SK-N-SH treated with all-trans-retinoic acid at 6 μM for 48 hours (cell line): ENCODE results near the gene TANC1.

ENCODE experiments used
- ATAC-seq: fragments of 200-7000 bp; cut with Tn5 transposase; 3 replicates; pipeline ENCODE4 v1.9.1; 2020; ENCODE audit warnings: mild to moderate bottlenecking, moderate library complexity
- ARNTL ChIP-seq: fragments of 450-650 bp; formaldehyde crosslinking; IDR thresholded peaks from 2 replicates; pipeline ENCODE4 v1.5.0; 2020; ENCODE audit warnings: low read depth, mild to moderate bottlenecking, moderate library complexity, borderline replicate concordance
- BACH2 ChIP-seq: fragments of 250-450 bp; sonication (Bioruptor Pico); IDR thresholded peaks from 2 replicates; pipeline ENCODE4 v1.9.0; 2021; ENCODE audit warnings: mild to moderate bottlenecking, borderline replicate concordance
- CSDC2 ChIP-seq: fragments of 250-450 bp; sonication (Bioruptor Pico); IDR thresholded peaks from 2 replicates; pipeline ENCODE4 v1.5.0; 2020; ENCODE audit warnings: mild to moderate bottlenecking, moderate library complexity
- ESRRG ChIP-seq: fragments of 250-450 bp; sonication (Bioruptor Pico); IDR thresholded peaks from 2 replicates; pipeline ENCODE4 v1.6.1; 2021; ENCODE audit warnings: mild to moderate bottlenecking
- GLIS3 ChIP-seq: fragments of 250-450 bp; sonication (Bioruptor Pico); IDR thresholded peaks from 2 replicates; pipeline ENCODE4 v1.5.0; 2020; ENCODE audit warnings: mild to moderate bottlenecking, moderate library complexity
- ISL1 ChIP-seq: fragments of 250-450 bp; sonication (Bioruptor Pico); IDR thresholded peaks from 2 replicates; pipeline ENCODE4 v2.1.2; 2022; ENCODE audit warnings: mild to moderate bottlenecking, moderate library complexity
- OSR1 ChIP-seq: fragments of 250-450 bp; sonication (Bioruptor Pico); IDR thresholded peaks from 2 replicates; pipeline ENCODE4 v1.8.0; 2022; ENCODE audit warnings: moderate library complexity, mild to moderate bottlenecking, inconsistent platforms
- PPARA ChIP-seq: fragments of 250-450 bp; sonication (Bioruptor Pico); IDR thresholded peaks from 2 replicates; pipeline ENCODE4 v1.5.0; 2020; ENCODE audit warnings: mild to moderate bottlenecking, borderline replicate concordance
- RARB ChIP-seq: fragments of 250-450 bp; sonication (Bioruptor Pico); IDR thresholded peaks from 2 replicates; pipeline ENCODE4 v1.8.0; 2021; ENCODE audit warnings: mild to moderate bottlenecking, moderate library complexity
- SNAI2 ChIP-seq: fragments of 250-450 bp; sonication (Bioruptor Pico); IDR thresholded peaks from 2 replicates; pipeline ENCODE4 v1.5.0; 2020; ENCODE audit warnings: mild to moderate bottlenecking, moderate library complexity
- TCF4 ChIP-seq: fragments of 250-450 bp; sonication (Bioruptor Pico); IDR thresholded peaks from 2 replicates; pipeline ENCODE4 v1.8.0; 2021; ENCODE audit warnings: mild to moderate bottlenecking, moderate library complexity, borderline replicate concordance
- TOX ChIP-seq: fragments of 250-450 bp; sonication (Bioruptor Pico); IDR thresholded peaks from 2 replicates; pipeline ENCODE4 v1.8.0; 2021; ENCODE audit warnings: mild to moderate bottlenecking, moderate library complexity, borderline replicate concordance
- ZC3H10 ChIP-seq: fragments of 250-450 bp; sonication (Bioruptor Pico); IDR thresholded peaks from 2 replicates; pipeline ENCODE4 v1.5.1; 2021; ENCODE audit warnings: mild to moderate bottlenecking, moderate library complexity
- ZFP30 ChIP-seq: fragments of 450-650 bp; formaldehyde crosslinking; IDR thresholded peaks from 2 replicates; pipeline ENCODE4 v1.5.0; 2022; ENCODE audit warnings: mild to moderate bottlenecking, moderate library complexity
- ZNF565 ChIP-seq: fragments of 450-650 bp; formaldehyde crosslinking; conservative IDR thresholded peaks from 2 replicates; pipeline ENCODE4 v1.5.0; 2020; ENCODE audit warnings: low read depth, mild to moderate bottlenecking, moderate library complexity
- ZNF70 ChIP-seq: fragments of 450-650 bp; formaldehyde crosslinking; IDR thresholded peaks from 2 replicates; pipeline ENCODE4 v1.5.0; 2020; ENCODE audit warnings: mild to moderate bottlenecking, moderate library complexity
- TF ChIP-seq, protein P1 (sequence below): fragments of 250-450 bp; sonication (Bioruptor Pico); IDR thresholded peaks from 2 replicates; pipeline ENCODE4 v1.8.0; 2021; ENCODE audit warnings: low read depth, mild to moderate bottlenecking, moderate library complexity, borderline replicate concordance
- TF ChIP-seq, protein P2 (sequence below): fragments of 250-450 bp; sonication (Bioruptor Pico); IDR thresholded peaks from 2 replicates; pipeline ENCODE4 v1.5.1; 2021; ENCODE audit warnings: mild to moderate bottlenecking, moderate library complexity
- TF ChIP-seq, protein P3 (sequence below): fragments of 250-450 bp; sonication (Bioruptor Pico); IDR thresholded peaks from 2 replicates; pipeline ENCODE4 v1.5.0; 2020; ENCODE audit warnings: mild to moderate bottlenecking, moderate library complexity
- TF ChIP-seq, protein P4 (sequence below): fragments of 250-450 bp; sonication (Bioruptor Pico); IDR thresholded peaks from 2 replicates; pipeline ENCODE4 v1.5.1; 2020; ENCODE audit warnings: low read depth, mild to moderate bottlenecking, moderate library complexity
- TF ChIP-seq, protein P5 (sequence below): fragments of 250-450 bp; sonication (Bioruptor Pico); IDR thresholded peaks from 2 replicates; pipeline ENCODE4 v1.8.0; 2020; ENCODE audit warnings: mild to moderate bottlenecking, moderate library complexity, borderline replicate concordance

TANC1 gene

DNA sequence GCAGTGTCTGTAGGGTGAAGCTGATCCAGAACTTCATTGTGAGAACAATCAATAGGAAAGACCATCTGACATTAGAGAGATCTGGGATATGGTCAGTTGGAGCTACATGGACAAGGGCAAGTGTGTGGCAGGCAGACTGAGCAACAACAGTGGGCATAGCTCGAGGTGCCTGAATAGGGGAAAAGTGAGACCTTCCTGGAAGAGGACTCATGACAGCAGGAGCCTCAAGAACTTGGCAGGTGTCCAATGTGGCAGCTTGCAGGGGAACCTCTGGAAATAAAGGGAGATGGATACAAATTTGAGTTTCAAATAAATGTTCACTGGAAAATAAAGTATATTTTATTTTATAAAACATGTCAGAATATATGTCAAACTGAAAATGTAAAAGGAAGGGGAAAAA, 117.9 kb downstream of the TANC1 start (continued):
- TF ChIP-seq, protein P1, sequence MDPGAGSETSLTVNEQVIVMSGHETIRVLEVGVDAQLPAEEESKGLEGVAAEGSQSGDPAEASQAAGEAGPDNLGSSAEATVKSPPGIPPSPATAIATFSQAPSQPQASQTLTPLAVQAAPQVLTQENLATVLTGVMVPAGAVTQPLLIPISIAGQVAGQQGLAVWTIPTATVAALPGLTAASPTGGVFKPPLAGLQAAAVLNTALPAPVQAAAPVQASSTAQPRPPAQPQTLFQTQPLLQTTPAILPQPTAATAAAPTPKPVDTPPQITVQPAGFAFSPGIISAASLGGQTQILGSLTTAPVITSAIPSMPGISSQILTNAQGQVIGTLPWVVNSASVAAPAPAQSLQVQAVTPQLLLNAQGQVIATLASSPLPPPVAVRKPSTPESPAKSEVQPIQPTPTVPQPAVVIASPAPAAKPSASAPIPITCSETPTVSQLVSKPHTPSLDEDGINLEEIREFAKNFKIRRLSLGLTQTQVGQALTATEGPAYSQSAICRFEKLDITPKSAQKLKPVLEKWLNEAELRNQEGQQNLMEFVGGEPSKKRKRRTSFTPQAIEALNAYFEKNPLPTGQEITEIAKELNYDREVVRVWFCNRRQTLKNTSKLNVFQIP (CRISPR knock-in tag), result no peak
- no peak for TF ChIP-seq ZNF565 (CRISPR knock-in tag)
- TF ChIP-seq ISL1 (CRISPR knock-in tag), result no peak
- no peak for TF ChIP-seq SNAI2 (CRISPR knock-in tag)
- no peak for TF ChIP-seq ZNF70 (CRISPR knock-in tag)
- TF ChIP-seq, protein P2, sequence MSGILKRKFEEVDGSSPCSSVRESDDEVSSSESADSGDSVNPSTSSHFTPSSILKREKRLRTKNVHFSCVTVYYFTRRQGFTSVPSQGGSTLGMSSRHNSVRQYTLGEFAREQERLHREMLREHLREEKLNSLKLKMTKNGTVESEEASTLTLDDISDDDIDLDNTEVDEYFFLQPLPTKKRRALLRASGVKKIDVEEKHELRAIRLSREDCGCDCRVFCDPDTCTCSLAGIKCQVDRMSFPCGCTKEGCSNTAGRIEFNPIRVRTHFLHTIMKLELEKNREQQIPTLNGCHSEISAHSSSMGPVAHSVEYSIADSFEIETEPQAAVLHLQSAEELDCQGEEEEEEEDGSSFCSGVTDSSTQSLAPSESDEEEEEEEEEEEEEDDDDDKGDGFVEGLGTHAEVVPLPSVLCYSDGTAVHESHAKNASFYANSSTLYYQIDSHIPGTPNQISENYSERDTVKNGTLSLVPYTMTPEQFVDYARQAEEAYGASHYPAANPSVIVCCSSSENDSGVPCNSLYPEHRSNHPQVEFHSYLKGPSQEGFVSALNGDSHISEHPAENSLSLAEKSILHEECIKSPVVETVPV (CRISPR knock-in tag), result no peak
- no peak for TF ChIP-seq OSR1 (CRISPR knock-in tag)

DNA sequence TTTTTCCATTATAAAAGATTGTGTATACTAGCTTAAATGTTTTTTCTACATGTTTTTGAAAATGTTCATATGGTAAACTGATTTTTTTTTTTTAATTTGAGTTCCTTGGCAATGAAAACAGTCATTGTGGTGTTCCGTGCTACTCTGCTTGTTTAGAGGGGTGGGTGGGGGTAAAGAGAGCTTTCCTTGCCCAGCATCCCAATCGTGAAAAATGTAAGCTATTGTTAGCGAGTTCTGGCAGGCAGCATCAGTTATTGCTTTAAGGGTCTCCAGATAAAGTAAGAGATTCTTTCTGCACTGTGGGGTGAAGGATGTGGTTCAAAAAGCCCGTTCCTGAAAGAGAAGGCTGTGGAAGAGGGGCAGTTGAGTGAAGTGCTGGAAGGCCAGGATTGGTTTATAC, 118.4 kb downstream of the TANC1 start:
- TF ChIP-seq PPARA (CRISPR knock-in tag) (no peak), TCF4 (CRISPR knock-in tag) (no peak), TOX (CRISPR knock-in tag) (no peak), ARNTL (CRISPR knock-in tag) (no peak), RARB (CRISPR knock-in tag) (no peak), ZFP30 (no peak), GLIS3 (CRISPR knock-in tag) (no peak), ZNF565 (CRISPR knock-in tag) (no peak), CSDC2 (CRISPR knock-in tag) (no peak), ZC3H10 (CRISPR knock-in tag) (no peak), ISL1 (CRISPR knock-in tag) (no peak), BACH2 (CRISPR knock-in tag) (no peak), ESRRG (CRISPR knock-in tag) (no peak), SNAI2 (CRISPR knock-in tag) (no peak)
- TF ChIP-seq, protein P1 (CRISPR knock-in tag), result no peak
- TF ChIP-seq, protein P2 (CRISPR knock-in tag), result no peak
- TF ChIP-seq, protein P3, sequence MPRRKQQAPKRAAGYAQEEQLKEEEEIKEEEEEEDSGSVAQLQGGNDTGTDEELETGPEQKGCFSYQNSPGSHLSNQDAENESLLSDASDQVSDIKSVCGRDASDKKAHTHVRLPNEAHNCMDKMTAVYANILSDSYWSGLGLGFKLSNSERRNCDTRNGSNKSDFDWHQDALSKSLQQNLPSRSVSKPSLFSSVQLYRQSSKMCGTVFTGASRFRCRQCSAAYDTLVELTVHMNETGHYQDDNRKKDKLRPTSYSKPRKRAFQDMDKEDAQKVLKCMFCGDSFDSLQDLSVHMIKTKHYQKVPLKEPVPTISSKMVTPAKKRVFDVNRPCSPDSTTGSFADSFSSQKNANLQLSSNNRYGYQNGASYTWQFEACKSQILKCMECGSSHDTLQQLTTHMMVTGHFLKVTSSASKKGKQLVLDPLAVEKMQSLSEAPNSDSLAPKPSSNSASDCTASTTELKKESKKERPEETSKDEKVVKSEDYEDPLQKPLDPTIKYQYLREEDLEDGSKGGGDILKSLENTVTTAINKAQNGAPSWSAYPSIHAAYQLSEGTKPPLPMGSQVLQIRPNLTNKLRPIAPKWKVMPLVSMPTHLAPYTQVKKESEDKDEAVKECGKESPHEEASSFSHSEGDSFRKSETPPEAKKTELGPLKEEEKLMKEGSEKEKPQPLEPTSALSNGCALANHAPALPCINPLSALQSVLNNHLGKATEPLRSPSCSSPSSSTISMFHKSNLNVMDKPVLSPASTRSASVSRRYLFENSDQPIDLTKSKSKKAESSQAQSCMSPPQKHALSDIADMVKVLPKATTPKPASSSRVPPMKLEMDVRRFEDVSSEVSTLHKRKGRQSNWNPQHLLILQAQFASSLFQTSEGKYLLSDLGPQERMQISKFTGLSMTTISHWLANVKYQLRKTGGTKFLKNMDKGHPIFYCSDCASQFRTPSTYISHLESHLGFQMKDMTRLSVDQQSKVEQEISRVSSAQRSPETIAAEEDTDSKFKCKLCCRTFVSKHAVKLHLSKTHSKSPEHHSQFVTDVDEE (CRISPR knock-in tag), result no peak
- TF ChIP-seq, all 23 proteins: peak for 0
- no peak for ATAC-seq

DNA sequence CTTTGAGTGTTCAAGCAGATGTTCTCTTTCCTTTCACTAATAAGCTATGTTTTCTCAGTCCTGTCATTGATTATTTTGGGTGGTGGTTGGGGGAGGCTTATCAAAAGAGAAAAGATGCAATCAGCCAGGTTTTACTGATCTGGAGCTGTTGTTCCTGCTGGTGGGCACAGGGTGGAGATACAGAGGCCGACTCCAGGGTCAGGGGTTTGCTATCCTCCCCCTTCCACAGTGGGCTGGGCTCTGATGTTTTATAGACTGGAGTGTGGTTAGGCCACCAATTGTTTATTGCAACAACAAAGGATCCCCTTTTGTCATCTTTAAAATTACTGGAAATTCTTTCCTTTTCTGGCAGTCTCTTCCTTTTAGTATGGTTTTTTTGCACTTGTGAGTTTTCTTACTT, 120.5 kb downstream of the TANC1 start:
- no peak for ATAC-seq
- TF ChIP-seq ZNF565 (CRISPR knock-in tag) (no peak), SNAI2 (CRISPR knock-in tag) (no peak), ZC3H10 (CRISPR knock-in tag) (no peak), CSDC2 (CRISPR knock-in tag) (no peak), RARB (CRISPR knock-in tag) (no peak), ISL1 (CRISPR knock-in tag) (no peak), TOX (CRISPR knock-in tag) (no peak), ZNF70 (CRISPR knock-in tag) (no peak), BACH2 (CRISPR knock-in tag) (no peak), GLIS3 (CRISPR knock-in tag) (no peak), PPARA (CRISPR knock-in tag) (no peak)
- TF ChIP-seq, protein P4, sequence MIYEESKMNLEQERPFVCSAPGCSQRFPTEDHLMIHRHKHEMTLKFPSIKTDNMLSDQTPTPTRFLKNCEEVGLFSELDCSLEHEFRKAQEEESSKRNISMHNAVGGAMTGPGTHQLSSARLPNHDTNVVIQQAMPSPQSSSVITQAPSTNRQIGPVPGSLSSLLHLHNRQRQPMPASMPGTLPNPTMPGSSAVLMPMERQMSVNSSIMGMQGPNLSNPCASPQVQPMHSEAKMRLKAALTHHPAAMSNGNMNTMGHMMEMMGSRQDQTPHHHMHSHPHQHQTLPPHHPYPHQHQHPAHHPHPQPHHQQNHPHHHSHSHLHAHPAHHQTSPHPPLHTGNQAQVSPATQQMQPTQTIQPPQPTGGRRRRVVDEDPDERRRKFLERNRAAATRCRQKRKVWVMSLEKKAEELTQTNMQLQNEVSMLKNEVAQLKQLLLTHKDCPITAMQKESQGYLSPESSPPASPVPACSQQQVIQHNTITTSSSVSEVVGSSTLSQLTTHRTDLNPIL (CRISPR knock-in tag), result no peak
- TF ChIP-seq, protein P3 (CRISPR knock-in tag), result no peak
- TF ChIP-seq, protein P5, sequence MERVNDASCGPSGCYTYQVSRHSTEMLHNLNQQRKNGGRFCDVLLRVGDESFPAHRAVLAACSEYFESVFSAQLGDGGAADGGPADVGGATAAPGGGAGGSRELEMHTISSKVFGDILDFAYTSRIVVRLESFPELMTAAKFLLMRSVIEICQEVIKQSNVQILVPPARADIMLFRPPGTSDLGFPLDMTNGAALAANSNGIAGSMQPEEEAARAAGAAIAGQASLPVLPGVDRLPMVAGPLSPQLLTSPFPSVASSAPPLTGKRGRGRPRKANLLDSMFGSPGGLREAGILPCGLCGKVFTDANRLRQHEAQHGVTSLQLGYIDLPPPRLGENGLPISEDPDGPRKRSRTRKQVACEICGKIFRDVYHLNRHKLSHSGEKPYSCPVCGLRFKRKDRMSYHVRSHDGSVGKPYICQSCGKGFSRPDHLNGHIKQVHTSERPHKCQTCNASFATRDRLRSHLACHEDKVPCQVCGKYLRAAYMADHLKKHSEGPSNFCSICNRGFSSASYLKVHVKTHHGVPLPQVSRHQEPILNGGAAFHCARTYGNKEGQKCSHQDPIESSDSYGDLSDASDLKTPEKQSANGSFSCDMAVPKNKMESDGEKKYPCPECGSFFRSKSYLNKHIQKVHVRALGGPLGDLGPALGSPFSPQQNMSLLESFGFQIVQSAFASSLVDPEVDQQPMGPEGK, result no peak
